Uterus (tissue), 2 donors: ENCODE data around the gene CCDC134.

ENCODE experiments used
- CTCF ChIP-seq, 4 experiments: fragments of 200-600 bp in 2 of 4; fragments of 450-650 bp in 2 of 4; sonication (generic) in 2 of 4; IDR thresholded peaks; one replicate each; pipeline ENCODE4 v1.5.1; 2016 to 2019; ENCODE audit warnings: antibody characterized with exemption in 4 of 4, mild to moderate bottlenecking in 2 of 4, moderate library complexity in 1 of 4
- POLR2A ChIP-seq, 2 donors: fragments of 450-650 bp; IDR thresholded peaks; one replicate each; pipeline ENCODE4 v1.6.1; 2016; ENCODE audit warnings: antibody characterized with exemption in 2 of 2, mild to moderate bottlenecking in 1 of 2, moderate library complexity in 1 of 2

DNA sequence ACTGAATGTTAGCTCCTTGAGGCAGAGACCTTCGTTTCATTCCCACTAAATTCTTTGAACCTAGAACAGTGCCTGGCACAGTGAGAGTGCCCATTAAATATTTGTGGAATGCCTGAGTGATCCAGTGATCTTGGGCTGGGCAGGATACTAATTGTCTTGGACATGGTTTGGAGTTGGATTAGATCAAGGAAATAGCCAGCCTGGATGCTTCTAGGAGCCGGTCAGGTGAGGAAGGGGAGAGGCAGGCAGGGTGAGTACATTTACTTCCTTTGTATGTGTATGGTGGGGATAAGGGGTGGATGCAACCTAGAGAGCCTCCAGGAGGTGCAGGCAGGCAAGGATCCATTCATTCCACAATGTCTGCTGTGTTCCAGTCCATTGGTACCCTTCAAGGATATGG lies 36.1 kb downstream of the CCDC134 start:
- TF ChIP-seq CTCF (IDR thresholded peaks at IDR 0.05): no peak
- no peak for TF ChIP-seq POLR2A (IDR thresholded peaks at IDR 0.05)
